GM21367 (cell line): ENCODE results near the gene PPP1R3G.

Source experiments
- ATAC-seq: cut with Tn5 transposase; IDR thresholded peaks from one replicate; pipeline ENCODE4 v1.9.1; 2021; ENCODE audit not compliant: unreplicated experiment

Gene PPP1R3G

GRCh38 chr6:5071216-5071615 lies 13.9 kb upstream of the PPP1R3G start:
- ATAC-seq, result no peak

- no peak for ATAC-seq
These were observed 12.7 kb upstream of the PPP1R3G start for GRCh38 chr6:5072440-5072839.

GRCh38 chr6:5073992-5074391 lies 11.1 kb upstream of the PPP1R3G start:
- no peak for ATAC-seq

- ATAC-seq, result no peak
These were observed 8.2 kb upstream of the PPP1R3G start for GRCh38 chr6:5076931-5077330.

GRCh38 chr6:5078121-5078669 lies 6.9 kb upstream of the PPP1R3G start:
- ATAC-seq, result peak; percentile 62

GRCh38 chr6:5079692-5080091 lies 5.4 kb upstream of the PPP1R3G start:
- ATAC-seq, result no peak

GRCh38 chr6:5080574-5080973 lies 4.6 kb upstream of the PPP1R3G start:
- no peak for ATAC-seq

- ATAC-seq, result no peak
These were observed 4.0 kb upstream of the PPP1R3G start for GRCh38 chr6:5081182-5081581.

- no peak for ATAC-seq
These were observed 3.2 kb upstream of the PPP1R3G start for GRCh38 chr6:5081955-5082354.

GRCh38 chr6:5082487-5083306 lies 2.4 kb upstream of the PPP1R3G start:
- ATAC-seq, result no peak

GRCh38 chr6:5083307-5083583 lies 1.9 kb upstream of the PPP1R3G start:
- ATAC-seq, result no peak

GRCh38 chr6:5083813-5084359 lies 1.3 kb upstream of the PPP1R3G start:
- no peak for ATAC-seq

- peak; percentile 20 for ATAC-seq
These were observed 771 bp upstream of the PPP1R3G start for GRCh38 chr6:5084360-5084780.

GRCh38 chr6:5085648-5086293 lies 630 bp downstream of the PPP1R3G start:
- ATAC-seq, result no peak

- no peak for ATAC-seq
These were observed 1.3 kb downstream of the PPP1R3G start for GRCh38 chr6:5086294-5086890.

- no peak for ATAC-seq
These were observed 2.2 kb downstream of the PPP1R3G start for GRCh38 chr6:5087389-5087788.

- ATAC-seq, result no peak
These were observed 3.6 kb downstream of the PPP1R3G start for GRCh38 chr6:5088780-5089179.

- no peak for ATAC-seq
These were observed 4.6 kb downstream of the PPP1R3G start for GRCh38 chr6:5089481-5090438.

GRCh38 chr6:5090603-5091002 lies 5.5 kb downstream of the PPP1R3G start:
- no peak for ATAC-seq

GRCh38 chr6:5091210-5092069 lies 6.3 kb downstream of the PPP1R3G start:
- no peak for ATAC-seq
